ENCODE data around the gene SPINT3.

SPINT3 gene, protein sequence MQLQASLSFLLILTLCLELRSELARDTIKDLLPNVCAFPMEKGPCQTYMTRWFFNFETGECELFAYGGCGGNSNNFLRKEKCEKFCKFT

DNA sequence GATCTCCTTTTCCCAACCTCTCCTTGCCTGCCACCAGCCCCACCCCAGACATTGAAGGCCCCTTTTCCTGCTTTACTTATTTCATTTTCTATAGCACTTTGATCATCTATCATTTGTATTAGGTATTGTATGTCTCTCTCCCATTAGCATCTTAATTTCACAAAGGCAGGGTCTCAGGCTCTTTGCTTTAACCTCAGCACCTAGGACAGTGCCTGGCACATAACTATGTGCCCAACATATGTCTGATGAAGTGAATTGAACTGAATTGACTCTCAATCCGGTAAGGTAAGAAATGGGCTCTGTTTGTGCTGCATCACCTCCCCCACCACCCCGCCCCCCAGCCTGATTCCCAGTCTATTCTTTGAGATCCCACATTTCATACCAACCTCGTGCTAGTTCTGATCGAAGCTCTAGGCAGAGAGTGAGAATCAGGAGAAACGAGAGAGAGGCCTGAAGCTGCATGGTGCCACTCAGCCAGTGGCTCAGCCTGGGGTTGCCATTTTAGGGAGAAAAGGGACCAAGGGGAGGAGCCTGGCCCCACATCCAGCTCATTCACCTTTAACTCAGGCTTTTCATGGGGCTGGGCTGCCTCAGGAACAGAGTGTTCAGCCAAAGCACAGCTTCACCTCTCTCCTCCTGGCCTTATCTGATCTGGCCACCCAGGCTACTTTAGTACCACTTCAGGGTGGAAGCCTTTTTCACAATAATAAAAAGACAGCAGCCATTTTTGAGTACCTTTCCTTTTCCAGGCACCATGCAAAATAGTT, at the start of gene SPINT3:
Gene SPINT3 (minus strand): TSS at position 476 of the 767 bp plus-strand sequence. CDS start 14 bp downstream, at position 462.
- no peak for DNase-seq (ENCODE audit: low read depth)

DNA sequence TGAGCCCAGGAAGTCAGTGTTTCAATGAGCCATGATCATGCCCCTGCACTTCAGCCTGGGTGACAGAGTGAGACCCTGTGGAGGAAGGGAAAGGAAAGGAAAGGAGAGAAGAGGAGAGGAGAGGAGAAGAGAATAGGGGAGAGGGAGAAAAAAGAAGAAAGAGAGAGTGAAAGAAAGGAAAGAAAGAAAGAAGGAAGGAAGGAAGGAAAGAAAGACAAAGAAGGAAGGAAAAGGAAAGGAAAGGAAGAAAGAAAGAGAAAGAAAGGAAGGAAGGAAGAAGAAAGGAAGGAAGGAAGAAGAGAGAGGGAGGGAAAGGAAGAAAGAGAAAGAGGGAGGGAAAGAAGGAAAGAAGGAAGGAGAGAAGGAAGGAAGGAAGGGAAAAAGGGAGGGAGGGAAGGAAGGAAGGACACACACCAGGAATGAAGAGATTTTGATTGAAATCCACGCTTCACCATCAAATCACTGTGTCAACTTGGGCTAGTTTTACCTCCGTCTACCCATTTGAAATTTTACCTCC, 49.4 kb upstream of the SPINT3 start:
- DNase-seq (ENCODE audit: low read depth): no peak

DNA sequence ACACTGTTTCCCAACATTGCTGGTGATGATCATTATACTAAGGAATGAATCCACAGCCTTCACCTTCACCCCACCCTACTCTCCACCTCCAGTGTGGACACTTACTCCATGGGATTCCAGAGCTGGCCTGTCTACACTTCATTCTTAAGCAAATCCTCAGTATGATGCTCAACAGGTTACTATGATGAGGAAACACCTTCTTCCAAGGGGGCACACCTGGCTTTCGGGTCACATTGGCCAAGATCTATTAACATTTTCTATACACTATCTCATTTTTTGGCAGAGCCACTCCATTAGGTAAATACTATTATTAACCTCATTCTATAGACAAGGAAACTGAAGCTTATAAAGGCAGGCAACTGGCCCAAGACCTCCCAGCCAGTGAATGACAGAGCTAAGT, 39.8 kb upstream of the SPINT3 start:
- DNase-seq (ENCODE audit: low read depth): no peak

DNA sequence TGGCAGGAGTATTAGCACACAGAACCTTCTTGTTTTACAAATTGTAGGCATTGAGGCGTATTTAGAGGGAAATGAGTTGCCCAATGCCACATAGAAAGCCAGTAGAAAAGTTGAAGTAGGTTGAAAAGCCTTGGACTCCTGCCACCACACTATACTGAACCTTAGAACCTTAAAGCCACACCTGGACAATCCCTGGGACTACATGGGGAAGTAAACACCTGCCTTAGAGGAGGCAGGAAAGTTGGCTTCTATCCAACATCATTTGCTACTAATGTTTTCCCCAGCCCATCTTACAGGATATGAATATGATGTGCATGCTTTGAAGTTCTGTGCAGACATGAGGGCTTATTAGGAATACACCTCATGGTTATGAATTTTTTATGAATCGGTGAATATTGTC, 37.0 kb upstream of the SPINT3 start:
- no peak for DNase-seq (ENCODE audit: low read depth)

DNA sequence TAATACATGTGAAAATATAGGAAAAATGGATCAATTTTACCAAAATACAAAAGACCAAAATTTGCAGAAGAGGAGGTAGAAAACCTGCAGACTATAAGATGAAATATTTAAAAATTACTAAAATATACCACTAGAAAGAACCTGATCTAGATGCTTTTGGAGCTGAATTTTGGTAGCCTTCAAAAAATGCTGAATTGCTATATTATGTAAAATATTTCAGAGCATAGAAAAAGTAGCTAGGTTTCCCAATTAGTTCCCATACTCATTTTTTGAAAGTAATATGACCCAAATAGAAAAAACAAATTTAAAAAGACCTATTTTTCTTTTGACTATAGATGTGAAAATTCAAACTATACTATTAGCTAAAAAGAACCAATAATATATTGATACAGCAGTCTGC, 35.3 kb upstream of the SPINT3 start:
- no peak for DNase-seq (ENCODE audit: low read depth)

DNA sequence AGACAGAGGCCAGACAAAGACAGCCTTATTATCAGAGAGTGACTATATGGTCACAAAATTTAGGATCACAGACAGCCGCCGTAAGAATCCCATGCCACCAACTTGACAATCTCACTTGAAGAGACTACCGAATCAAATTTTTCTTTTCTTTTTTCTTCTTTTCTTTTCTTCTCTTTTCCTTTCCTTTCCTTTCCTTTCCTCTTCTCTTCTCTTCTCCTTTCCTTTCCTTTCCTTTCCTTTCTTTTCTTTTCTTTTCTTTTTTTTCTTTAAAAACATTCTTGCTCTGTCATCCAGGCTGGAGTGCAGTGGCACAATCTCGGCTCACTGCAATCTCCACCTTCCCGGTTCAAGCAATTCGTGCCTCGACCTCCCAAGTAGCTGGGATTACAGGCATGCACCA, 33.0 kb upstream of the SPINT3 start:
- DNase-seq (ENCODE audit: low read depth): no peak

DNA sequence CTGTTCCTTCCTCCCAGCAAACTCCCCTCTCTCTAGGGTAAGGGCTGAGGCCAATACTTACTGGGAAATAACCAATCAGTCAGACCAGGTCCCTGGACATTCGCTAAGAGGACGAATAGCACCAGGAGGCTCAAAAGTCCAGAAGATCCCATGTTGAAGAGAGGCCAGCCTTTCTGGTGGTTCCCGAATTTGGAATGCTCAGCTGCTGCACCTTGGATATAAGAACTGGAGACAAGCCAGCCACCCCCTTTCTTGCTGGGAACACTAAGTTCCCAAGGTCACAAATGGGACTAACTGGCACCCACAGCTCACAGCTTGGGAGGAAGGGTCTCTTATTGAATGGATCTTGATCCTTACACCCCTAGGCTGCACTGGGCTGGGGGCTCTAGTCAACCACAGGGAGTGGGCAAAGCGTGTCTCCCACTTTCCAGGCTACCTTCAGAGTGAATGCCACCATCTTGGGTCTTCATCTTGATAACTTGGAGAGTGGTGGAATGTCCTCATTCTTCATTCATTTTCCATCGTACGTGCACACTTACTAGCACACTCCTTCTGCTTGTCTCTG, 31.9 kb upstream of the SPINT3 start, which contains the start of gene EPPIN:
Gene EPPIN (minus strand): TSS at position 196 of the 565 bp plus-strand sequence. CDS start 44 bp downstream, at position 152.
- DNase-seq (ENCODE audit: low read depth): no peak

DNA sequence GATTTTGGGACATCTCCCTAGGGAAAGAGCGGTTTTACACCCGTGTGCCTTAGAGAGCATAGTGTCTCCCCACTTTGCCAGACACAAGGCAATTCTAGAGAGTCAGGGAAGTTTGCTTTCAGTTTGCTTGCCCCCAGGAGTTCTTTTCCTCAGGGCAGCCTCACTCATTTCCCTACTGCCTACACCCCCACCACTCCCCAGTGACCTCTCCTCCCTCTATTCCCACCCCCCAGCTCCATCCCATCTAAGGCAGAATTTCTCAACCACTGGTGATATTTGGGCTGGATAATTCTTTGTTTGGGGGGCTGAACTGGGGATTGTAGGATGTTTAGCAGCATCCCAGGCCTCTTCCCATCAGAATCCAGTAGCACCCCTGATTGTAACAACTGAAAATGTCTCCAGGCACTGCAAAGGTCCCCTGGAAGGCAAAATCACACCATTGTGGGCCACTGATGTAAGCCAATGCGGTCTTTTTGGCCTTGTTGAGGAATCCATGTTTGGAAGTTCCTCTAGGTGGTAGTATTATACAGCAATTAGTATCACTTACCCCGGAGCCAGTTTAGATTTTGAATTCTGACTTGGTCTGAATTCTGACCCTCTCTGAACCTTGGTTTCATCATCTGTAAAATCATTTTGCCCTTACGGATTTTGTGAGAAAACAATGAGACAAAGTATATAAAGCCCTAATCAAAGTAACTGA, 30.5 kb upstream of the SPINT3 start:
- DNase-seq (ENCODE audit: low read depth): no peak

DNA sequence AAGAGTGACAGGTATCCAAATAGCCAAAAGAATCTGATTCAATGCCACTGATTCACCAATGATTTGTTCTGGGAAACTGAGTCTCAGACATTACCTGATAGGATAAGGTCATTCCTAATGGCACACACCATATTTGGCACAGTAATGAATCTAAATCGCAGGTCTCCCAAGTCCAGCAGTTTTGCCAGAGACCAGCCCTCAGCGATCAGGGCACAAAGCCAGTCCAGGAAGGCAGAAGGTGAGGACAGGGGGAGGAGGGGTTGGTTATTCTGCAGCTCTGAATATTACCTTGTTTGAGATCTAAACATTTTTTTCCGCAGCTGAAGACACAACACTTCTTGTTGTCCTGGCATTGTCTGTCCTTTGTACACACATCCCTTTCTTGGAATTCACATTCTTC, 29.9 kb upstream of the SPINT3 start:
- no peak for DNase-seq (ENCODE audit: low read depth)

DNA sequence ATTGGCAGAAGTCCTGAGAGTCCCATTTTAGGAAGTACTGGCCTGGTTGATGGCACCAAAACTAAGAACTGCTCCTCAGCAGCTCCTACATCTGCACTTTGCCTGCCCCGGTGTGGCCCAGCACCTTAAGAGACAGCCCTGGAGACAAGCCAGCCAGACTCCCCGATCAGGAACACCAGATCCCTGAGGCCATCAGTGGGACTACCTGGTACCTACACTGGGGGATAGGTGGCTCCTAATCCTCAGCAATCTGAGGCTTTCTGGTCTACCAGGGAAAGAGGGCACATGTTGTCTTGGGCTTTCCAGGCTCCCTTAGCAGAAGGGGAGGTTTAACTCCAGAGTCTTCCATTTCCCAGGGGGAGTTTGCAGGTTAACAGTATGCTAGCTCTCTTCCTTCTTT, 24.0 kb upstream of the SPINT3 start, which contains the start of gene WFDC6:
Gene WFDC6 (minus strand): TSS at position 101 of the 400 bp plus-strand sequence. CDS start 75 bp downstream, at position 26.
- no peak for DNase-seq (ENCODE audit: low read depth)

DNA sequence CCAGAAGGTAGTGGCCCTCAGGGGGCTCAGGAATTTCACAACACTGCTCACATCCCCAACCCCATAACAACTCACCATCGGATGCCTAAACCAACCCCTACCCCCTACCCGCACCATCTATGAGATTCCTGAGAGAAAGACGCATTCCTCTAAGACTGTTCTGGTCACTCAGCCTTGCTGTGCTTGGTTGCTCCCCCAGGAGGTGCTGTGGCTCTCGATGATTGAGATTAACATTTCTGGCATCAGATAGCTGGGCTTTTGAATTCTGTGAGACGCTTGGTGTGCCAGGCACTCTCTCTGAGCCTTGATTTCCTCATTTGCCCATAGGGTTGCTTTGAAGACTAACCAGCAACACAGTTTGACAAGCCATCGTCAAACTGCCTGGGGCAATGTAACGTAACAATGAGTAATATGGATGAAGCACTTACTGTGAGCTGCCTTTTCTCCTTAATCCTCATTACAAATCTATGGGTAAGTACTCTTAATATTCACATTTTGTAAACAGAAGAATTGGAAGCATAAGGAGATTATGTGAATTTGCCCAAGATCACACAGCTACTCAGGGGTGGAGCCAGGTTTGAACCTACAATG, 22.9 kb upstream of the SPINT3 start:
- no peak for DNase-seq (ENCODE audit: low read depth)

DNA sequence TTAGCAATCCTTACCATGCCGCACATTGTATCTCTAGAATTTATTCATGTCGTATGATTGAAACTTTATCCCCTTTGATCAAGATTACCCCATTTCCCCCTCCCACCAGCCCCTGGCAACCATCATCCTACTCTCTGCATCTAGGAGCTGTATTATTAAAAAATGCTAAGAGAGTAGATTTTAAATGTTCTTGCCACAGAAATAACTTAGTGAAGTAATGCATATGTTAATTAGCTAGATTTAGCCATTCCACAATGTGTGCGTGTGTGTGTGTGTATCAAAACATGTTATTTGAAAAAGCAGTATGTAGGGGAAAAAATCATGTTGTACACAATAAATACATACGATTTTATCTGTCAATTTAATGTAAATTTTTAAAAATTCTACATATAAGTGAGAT, 11.9 kb upstream of the SPINT3 start:
- no peak for DNase-seq (ENCODE audit: low read depth)

DNA sequence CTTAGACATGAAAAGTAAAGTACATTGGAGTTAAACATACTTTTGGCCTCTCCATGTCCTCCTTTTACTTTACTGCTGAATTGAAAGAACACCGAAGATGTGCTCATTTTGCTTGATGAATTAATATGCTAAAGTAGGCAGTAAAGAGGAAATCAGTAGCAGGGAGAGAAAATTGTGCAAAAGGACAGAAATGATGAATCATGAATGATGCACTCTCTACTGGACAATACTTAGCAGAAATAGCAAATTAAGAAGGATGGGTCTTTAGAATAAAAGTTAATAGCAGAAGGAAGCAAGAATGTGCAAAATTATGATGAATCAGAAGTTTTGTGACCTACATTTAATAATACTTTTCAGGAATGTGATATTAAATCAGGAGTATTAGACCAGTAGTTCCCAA, 8.4 kb upstream of the SPINT3 start:
- no peak for DNase-seq (ENCODE audit: low read depth)

DNA sequence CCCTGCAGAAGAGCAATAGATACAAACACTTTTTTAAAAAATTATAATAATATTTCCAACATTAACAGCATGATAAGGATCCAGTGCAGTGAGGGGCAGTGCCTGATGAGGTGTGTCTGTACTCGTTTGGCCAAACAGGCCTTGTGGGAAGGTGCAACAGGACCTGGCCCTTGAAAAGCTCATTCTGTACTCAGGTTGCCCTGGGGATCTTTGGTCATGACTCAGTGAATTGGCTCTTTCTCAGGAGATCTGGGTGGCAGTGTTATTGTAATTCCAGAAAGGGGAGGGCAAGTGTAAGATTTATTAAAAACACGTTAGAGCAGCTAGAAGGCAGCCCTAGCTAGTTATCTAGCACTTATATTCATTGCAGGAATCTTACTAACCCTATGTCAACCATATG, 2.9 kb upstream of the SPINT3 start:
- DNase-seq (ENCODE audit: low read depth): no peak

DNA sequence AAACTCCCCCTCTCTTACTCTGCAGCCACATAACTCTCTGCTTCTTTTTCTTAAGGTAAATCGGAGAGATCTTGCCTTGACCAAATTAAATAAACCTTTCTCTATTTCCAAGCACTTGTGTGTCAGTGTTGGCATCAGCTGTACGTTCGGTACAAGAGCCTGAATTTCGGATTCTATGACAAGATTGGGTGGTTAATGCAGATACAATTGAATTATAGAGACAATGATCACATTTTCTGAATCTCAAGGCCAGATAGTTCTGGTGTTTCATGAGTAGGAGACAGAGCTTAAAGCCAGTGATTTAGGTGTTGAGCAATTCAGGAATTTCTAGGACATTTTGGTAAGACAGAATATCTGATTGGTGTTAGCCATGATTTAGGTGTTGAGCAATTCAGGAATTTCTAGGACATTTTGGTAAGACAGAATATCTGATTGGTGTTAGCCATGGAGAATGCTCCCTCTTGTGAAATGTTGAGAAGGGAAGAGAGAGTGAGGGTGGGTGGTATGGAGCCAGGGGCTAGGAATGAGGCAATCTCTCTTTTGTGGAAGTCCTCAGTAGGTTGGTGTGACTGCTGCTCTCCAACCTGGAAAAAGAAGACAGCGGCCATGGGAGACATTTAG, 5.1 kb downstream of the SPINT3 start:
- no peak for DNase-seq (ENCODE audit: low read depth)

DNA sequence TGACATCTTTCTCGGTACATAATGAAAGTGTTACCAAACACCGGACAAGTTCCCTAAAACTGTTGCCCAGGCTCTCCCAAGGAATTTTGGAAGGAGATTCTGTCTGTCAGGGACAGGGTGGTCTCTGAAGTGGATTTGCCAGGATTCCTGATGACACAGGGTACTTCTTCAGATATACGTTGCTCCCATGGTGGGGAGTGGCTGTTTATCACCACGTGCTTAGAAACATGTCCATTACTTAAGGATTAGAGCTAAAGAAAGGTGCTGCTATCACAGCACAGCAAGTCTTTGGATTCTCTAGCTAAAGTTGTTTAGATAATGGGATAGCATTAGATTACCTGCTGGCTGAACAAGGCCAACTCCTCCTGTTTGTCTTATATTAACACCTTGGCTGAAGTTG, 6.3 kb downstream of the SPINT3 start:
- no peak for DNase-seq (ENCODE audit: low read depth)

DNA sequence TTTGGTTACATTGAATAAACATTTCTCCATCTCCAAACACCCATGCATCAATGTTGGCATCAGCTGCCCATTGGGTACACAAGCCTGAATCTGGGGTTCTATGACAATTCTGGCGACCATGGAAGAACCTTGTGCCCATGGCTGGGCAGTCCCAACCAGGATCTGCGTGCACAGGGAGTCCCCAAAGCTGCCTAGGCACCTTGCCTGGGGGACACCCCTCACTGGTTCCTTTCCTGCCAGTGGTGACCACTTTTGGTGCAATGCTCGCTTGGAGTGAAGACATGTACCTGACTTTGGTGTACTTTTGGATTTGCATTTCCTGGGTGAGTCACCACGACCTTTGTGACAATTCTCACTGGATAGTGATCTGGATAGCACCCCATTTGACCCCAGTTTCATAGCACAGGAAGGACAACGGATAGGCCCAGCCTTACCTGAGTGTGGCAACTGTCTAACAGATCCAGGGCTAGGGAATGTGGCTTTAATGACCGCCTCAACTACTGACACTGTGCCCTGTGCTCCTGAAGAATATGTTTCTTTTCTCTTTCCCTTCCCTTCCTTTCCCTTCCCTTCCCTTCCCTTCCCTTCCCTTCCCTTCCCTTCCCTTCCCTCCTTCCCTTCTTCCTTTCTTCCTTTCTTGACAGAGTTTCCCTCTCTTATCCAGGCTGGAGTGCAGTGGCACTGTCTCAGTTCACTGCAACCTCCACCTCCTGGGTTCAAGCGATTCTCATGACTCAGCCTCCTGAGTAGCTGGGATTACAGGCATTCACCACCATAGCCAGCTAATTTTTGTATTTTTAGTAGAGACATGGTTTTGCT, 7.1 kb downstream of the SPINT3 start:
- DNase-seq (ENCODE audit: low read depth): no peak

DNA sequence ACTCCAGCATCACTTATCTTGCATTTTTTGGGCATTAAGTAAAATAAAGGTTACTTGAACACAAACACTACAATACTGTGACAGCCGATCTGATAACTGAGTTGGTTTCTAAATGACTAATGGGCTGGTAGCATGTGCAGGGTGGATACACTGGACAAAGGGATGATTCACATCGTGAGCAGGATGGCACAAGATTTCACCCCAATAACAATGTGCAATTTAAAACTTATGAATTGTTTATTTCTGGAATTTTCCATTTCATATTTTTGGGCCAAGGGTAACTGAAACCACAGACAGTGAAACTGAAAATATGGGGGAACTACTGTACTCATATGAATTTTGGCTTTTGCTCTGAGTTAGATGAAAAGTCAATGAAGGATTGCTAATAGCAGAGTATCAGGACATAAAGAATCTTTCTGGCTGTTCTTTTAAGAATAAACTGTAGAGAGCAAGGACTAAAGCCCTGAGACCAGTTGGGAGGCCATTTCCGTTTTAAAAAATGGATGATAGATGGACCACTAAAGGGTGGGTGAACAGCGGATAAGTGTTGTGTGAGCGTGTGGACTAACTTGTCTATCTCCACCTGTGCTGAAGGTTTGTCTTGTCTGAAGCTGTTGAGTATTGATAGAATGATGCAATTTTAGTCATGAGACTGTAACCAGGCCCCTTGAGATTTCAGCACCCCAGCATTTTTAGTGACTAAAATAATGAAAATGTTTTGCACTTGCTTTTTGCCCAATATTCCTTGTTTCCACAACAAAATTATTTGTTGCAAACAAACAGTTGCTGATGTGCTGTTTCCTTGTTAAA, 8.2 kb downstream of the SPINT3 start:
- DNase-seq (ENCODE audit: low read depth): no peak

DNA sequence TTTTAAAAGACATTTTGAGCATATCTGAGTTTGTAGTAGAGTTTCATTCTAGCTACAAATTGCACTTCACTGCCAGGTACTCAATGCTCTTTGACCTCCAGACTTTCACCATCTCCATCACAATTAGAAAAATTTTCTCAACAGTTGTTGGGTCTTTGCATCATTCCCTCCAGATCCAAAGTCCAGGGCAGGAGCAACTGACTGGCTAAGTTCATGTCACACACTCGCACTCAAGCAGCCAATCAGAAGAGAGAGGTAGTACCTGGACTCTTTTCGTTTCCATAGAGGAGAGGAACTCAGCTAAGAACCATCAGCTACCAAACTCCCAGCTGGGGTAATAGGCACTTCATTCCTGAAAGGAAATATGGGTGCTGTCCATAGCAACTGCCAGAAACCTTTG, 9.0 kb downstream of the SPINT3 start:
- no peak for DNase-seq (ENCODE audit: low read depth)

DNA sequence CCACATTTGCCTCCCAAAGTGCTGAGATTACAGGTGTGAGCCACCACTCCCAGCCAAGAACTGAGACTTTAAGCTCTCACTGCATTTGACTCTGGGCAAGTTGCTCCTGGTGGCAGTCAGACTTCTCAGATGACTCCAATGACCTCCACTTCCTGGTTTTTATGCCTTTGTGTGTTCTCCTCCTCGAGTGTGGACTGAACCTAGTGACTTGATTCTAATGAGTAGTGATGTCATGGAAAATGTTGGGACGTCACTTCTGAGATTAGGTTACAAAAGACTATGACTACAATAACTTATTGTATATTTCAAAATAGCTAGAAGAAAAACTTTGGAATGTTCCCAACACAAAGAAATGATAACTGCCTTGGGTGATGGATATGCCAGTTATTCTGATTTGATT, 12.0 kb downstream of the SPINT3 start:
- DNase-seq (ENCODE audit: low read depth): no peak
